HepG2 (cell line): ENCODE measurements around the gene VAMP8. TPM values are rescaled to one million over a fixed set of nuclear protein-coding genes. Genes with fewer than 3 reads are reported as not detected.

Experiments used
- ARNT ChIP-seq: fragments of 450-650 bp; IDR thresholded peaks from 2 replicates; pipeline ENCODE4 v1.6.1; 2017
- CBFB ChIP-seq: sonication (generic); formaldehyde crosslinking; IDR thresholded peaks from 2 replicates; pipeline ENCODE4 v1.4.0; 2020; ENCODE audit warnings: missing genetic modification reagents
- CTCF ChIP-seq: sonication (generic); formaldehyde crosslinking; IDR thresholded peaks from 2 replicates; pipeline ENCODE4 v1.5.0; 2020; ENCODE audit warnings: mild to moderate bottlenecking, missing genetic modification reagents, moderate library complexity
- GZF1 ChIP-seq: sonication (generic); formaldehyde crosslinking; IDR thresholded peaks from 2 replicates; pipeline ENCODE4 v1.5.1; 2020; ENCODE audit warnings: mild to moderate bottlenecking, missing genetic modification reagents
- HMG20B ChIP-seq: conservative IDR thresholded peaks from 2 replicates; pipeline ENCODE4 v1.6.1; 2016; ENCODE audit warnings: missing genetic modification reagents, missing compliant biosample characterization
- MXI1 ChIP-seq: IDR thresholded peaks from 3 replicates; pipeline ENCODE4 v1.6.1; 2012; ENCODE audit warnings: low read depth, low read length, inconsistent platforms, borderline replicate concordance
- RXRB ChIP-seq: IDR thresholded peaks from 2 replicates; pipeline ENCODE4 v1.6.1; 2016; ENCODE audit warnings: borderline replicate concordance, missing genetic modification reagents, missing compliant biosample characterization
- SIN3B ChIP-seq: fragments of 150-350 bp; IDR thresholded peaks from 2 replicates; pipeline ENCODE4 v1.6.1; 2014; ENCODE audit warnings: low read length
- SYNCRIP ChIP-seq: fragments of 200-400 bp; formaldehyde crosslinking; IDR thresholded peaks from 2 replicates; pipeline ENCODE4 v1.6.1; 2018; ENCODE audit warnings: mild to moderate bottlenecking, low read depth, low read length; ENCODE audit not compliant: insufficient read depth
- THAP11 ChIP-seq: IDR thresholded peaks from 2 replicates; pipeline ENCODE4 v1.6.1; 2016; ENCODE audit warnings: missing biosample characterization, missing genetic modification reagents
- YEATS4 ChIP-seq: sonication (generic); formaldehyde crosslinking; IDR thresholded peaks from 2 replicates; pipeline ENCODE4 v1.4.0; 2020; ENCODE audit warnings: missing genetic modification reagents, borderline replicate concordance
- ZBTB26 ChIP-seq: IDR thresholded peaks from 2 replicates; pipeline ENCODE4 v1.6.1; 2016; ENCODE audit warnings: missing compliant biosample characterization, missing genetic modification reagents, borderline replicate concordance
- ZBTB4 ChIP-seq: sonication (generic); formaldehyde crosslinking; IDR thresholded peaks from 2 replicates; pipeline ENCODE4 v1.4.0; 2020; ENCODE audit warnings: missing genetic modification reagents, mild to moderate bottlenecking, borderline replicate concordance
- ZFP90 ChIP-seq: sonication (generic); formaldehyde crosslinking; IDR thresholded peaks from 2 replicates; pipeline ENCODE4 v1.8.0; 2022; ENCODE audit warnings: missing genetic modification reagents, mild to moderate bottlenecking, inconsistent platforms, borderline replicate concordance
- ZNF180 ChIP-seq: sonication (generic); formaldehyde crosslinking; IDR thresholded peaks from 2 replicates; pipeline ENCODE4 v1.4.0; 2020; ENCODE audit warnings: low read depth, missing genetic modification reagents, borderline replicate concordance
- ZNF589 ChIP-seq: sonication (generic); formaldehyde crosslinking; conservative IDR thresholded peaks from 2 replicates; pipeline ENCODE4 v1.8.0; 2022; ENCODE audit warnings: mild to moderate bottlenecking, moderate library complexity, missing genetic modification reagents
- ZNF644 ChIP-seq: IDR thresholded peaks from 2 replicates; pipeline ENCODE4 v1.6.1; 2016; ENCODE audit warnings: low read depth
- ZNF879 ChIP-seq: sonication (generic); formaldehyde crosslinking; IDR thresholded peaks from 2 replicates; pipeline ENCODE4 v1.8.1; 2023; ENCODE audit warnings: missing genetic modification reagents
- polyA plus RNA-seq, 8 experiments: library from polyadenylated mRNA; depleted of rRNA in 3 of 8; stranded (reverse) in 7 of 8; unstranded in 1 of 8; fragments of >200 nt; fragmentation: Illumina TruSeq in 4 of 8; extraction: Trizol in 4 of 8; gene quantifications; 2 replicates each; pipeline versions ENCODE4 v1.2.1 to v1.2.3, GENCODE V29; 2011 to 2016; ENCODE audit warnings: low read depth in 4 of 8, missing spikeins in 1 of 8, mixed read lengths in 1 of 8; ENCODE audit not compliant: insufficient read depth in 1 of 8
- total RNA-seq, 5 experiments: library from RNA; depleted of rRNA; stranded (reverse); fragments of >200 nt; fragmentation: Illumina TruSeq; extraction: Trizol; gene quantifications; 2 replicates each; pipeline ENCODE4 v1.2.3, GENCODE V29; 2016; ENCODE audit warnings: low read depth in 1 of 5
- TF ChIP-seq, protein P1 (sequence below): sonication (generic); formaldehyde crosslinking; IDR thresholded peaks from 2 replicates; pipeline ENCODE4 v1.4.0; 2020; ENCODE audit warnings: missing genetic modification reagents
- TF ChIP-seq, protein P2 (sequence below): sonication (generic); formaldehyde crosslinking; IDR thresholded peaks from 2 replicates; pipeline ENCODE4 v1.4.0; 2020; ENCODE audit warnings: missing genetic modification reagents
- TF ChIP-seq, protein P3 (sequence below): sonication (generic); formaldehyde crosslinking; IDR thresholded peaks from 2 replicates; pipeline ENCODE4 v1.8.1; 2023; ENCODE audit warnings: mild to moderate bottlenecking, missing genetic modification reagents, borderline replicate concordance

Gene VAMP8
- total and polyA plus RNA-seq, 2 of the 13 experiments (the other 11 are each of a cell fraction or from before 2014, with no cell fraction given): 83.3 to 157 TPM

DNA sequence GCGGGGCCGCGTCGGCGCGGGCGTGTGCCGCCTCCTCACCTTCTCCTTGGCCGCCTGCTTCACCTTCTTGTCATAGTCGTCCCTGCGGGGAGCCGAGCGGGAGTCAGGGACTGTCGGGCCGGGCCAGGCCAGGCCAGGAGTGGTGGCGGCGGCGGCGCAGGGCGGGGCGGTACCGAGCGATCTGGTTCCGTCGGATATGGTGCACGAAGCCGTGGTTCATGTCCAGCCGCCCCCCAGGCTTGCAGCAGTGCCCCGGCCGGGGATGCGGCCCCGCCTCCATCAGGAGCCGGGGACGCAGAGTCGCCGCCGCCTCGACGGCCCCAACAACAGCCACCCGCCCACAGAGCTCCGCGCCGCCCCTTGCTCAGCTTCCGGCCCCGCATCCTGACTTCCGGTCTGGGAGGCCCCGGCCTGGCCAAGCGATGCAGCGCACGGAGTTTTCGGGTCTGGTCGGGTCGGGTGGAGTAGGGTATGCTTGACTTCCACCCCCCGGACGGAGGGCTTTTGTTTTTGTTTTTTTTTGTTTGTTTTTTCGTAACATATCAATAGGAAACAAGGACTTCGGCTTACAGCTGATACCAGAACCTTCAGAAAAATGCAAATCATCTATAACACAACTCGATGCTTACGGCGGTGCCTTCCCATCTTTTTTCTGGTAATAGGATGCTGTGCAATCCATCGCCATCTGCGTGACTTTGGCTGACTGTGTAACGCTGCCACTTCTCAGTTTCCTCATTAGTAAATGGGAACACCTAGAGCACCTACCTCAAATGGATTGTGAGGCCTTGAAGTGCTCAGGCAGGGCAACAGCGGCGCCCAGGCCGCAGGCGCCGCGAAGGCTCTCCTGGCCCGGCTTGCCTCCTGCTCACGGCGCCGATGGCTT, 34.6 kb downstream of the VAMP8 start, which contains the start of gene C2orf68 (continued):
- TF ChIP-seq CTCF (no peak), GZF1 (CRISPR knock-in tag) (no peak; the same call in 1 of the 2 replicates), YEATS4 (CRISPR knock-in tag) (peak; percentile 83; the same call in 1 of the 2 replicates), ZBTB26 (peak; percentile 77), ZNF180 (CRISPR knock-in tag) (no peak), ZNF879 (CRISPR knock-in tag) (no peak), SYNCRIP (no peak), ARNT (no peak), ZFP90 (peak; percentile 14; the same call in 1 of the 2 replicates), CBFB (CRISPR knock-in tag) (peak; percentile 73), THAP11 (CRISPR knock-in tag) (peak; percentile 94), HMG20B (CRISPR knock-in tag) (no peak), ZNF644 (CRISPR knock-in tag) (no peak), ZNF589 (CRISPR knock-in tag) (peak; percentile 93; the same call in 1 of the 2 replicates), MXI1 (peak; percentile 55; the same call in 1 of the 3 replicates), RXRB (CRISPR knock-in tag) (peak; percentile 68; the same call in 1 of the 2 replicates), ZBTB4 (peak; percentile 61; the same call in 1 of the 2 replicates), SIN3B (no peak)
- TF ChIP-seq, protein P1, sequence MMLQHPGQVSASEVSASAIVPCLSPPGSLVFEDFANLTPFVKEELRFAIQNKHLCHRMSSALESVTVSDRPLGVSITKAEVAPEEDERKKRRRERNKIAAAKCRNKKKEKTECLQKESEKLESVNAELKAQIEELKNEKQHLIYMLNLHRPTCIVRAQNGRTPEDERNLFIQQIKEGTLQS: peak; percentile 34
- TF ChIP-seq, protein P2, sequence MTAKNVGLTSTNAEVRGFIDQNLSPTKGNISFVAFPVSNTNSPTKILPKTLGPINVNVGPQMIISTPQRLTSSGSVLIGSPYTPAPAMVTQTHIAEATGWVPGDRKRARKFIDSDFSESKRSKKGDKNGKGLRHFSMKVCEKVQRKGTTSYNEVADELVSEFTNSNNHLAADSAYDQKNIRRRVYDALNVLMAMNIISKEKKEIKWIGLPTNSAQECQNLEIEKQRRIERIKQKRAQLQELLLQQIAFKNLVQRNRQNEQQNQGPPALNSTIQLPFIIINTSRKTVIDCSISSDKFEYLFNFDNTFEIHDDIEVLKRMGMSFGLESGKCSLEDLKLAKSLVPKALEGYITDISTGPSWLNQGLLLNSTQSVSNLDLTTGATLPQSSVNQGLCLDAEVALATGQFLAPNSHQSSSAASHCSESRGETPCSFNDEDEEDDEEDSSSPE (CRISPR knock-in tag): peak; percentile 91
- TF ChIP-seq, protein P3, sequence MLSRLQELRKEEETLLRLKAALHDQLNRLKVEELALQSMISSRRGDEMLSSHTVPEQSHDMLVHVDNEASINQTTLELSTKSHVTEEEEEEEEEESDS (CRISPR knock-in tag): no peak
